Mucosa of rectum (tissue), 2 donors: Measurements from ENCODE around the gene TSPAN14.

Experiments used
- H3K27ac ChIP-seq, 2 donors: one replicate each; pipeline ENCODE4 v1.7.0; 2013; ENCODE audit warnings: inconsistent platforms in 2 of 2, low read depth in 2 of 2, low read length in 2 of 2
- H3K27me3 ChIP-seq, 2 donors: one replicate each; pipeline ENCODE4 v1.7.0; 2013; ENCODE audit warnings: low read length in 2 of 2; ENCODE audit not compliant: control insufficient read depth in 2 of 2, insufficient read depth in 2 of 2
- H3K36me3 ChIP-seq, 2 donors: one replicate each; pipeline ENCODE4 v1.7.0; 2013; ENCODE audit warnings: low read length in 2 of 2; ENCODE audit not compliant: control insufficient read depth in 2 of 2, insufficient read depth in 2 of 2
- H3K4me1 ChIP-seq, 2 donors: one replicate each; pipeline ENCODE4 v1.7.0; 2013; ENCODE audit warnings: low read length in 2 of 2, mild to moderate bottlenecking in 1 of 2; ENCODE audit not compliant: control insufficient read depth in 2 of 2, insufficient read depth in 2 of 2
- H3K4me3 ChIP-seq, 2 donors: one replicate each; pipeline ENCODE4 v1.7.0; 2013; ENCODE audit warnings: low read length in 2 of 2
- H3K9ac ChIP-seq, 2 donors: one replicate each; pipeline ENCODE4 v1.7.0; 2013; ENCODE audit warnings: low read length in 2 of 2, low read depth in 1 of 2, mild to moderate bottlenecking in 1 of 2
- H3K9me3 ChIP-seq, 2 donors: one replicate each; pipeline ENCODE4 v1.7.0; 2013; ENCODE audit warnings: low read length in 2 of 2; ENCODE audit not compliant: control insufficient read depth in 2 of 2
- donor health status: healthy.
- donor health status: Normal muscosa, but diverticular disease.

Gene TSPAN14

GRCh38 chr10:80444124-80444523 is 10.0 kb upstream of the TSPAN14 start:
- Histone ChIP-seq H3K27ac (no peak overlapping the region), H3K4me1 (peaks cover 0 to 2% of the 10 kb centered on the region in 2 donors), H3K4me3 (no peak overlapping the region), H3K9me3 (no peaks in the 10 kb centered on the region), H3K9ac (no peak overlapping the region), H3K27me3 (no peaks in the 10 kb centered on the region), H3K36me3 (no peaks in the 10 kb centered on the region)

DNA sequence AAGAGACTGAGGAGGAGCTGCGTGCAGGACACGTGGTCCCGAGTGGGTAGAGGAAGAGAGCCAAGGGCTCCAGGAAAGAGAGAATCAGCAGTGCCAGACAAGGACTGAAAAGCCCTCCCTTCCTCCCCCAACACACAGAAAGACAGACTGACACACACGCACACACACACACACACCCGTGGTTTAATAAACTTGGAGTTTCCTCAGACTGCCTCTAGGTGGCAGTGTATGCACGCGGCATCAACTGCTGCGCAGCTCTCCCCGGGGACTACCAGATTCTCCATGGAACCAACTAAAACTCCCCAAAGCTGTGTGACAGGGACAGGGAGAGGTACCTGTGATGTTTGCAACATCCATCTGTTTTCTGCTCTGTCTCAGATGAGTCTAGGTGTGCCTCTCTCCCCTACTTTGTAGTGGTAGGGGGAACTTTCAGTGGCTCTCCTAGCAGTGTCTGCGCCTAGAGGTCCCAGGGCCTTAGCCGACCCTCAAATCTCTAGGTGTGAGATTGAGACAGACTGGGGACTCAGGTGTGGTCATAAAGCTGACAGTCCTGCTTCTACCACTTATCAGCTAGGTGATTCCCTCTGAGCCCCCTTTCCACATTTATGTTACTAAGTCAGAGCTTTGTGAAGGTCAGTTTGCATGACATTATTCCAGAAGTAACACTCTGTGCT is 9.3 kb upstream of the TSPAN14 start:
- Histone ChIP-seq H3K27ac (no peak overlapping the region), H3K9ac (no peak overlapping the region), H3K9me3 (no peaks in the 10 kb centered on the region), H3K4me3 (no peak overlapping the region), H3K27me3 (no peaks in the 10 kb centered on the region), H3K36me3 (no peaks in the 10 kb centered on the region), H3K4me1 (peaks cover 0 to 5% of the 10 kb centered on the region in 2 donors)

- Histone ChIP-seq H3K36me3 (no peaks in the 10 kb centered on the region), H3K4me1 (peaks cover 0 to 6% of the 10 kb centered on the region in 2 donors), H3K27ac (no peak overlapping the region), H3K27me3 (no peaks in the 10 kb centered on the region), H3K9ac (no peak overlapping the region), H3K4me3 (no peak overlapping the region), H3K9me3 (no peaks in the 10 kb centered on the region)
These were observed 6.5 kb upstream of the TSPAN14 start for GRCh38 chr10:80447436-80448190.

DNA sequence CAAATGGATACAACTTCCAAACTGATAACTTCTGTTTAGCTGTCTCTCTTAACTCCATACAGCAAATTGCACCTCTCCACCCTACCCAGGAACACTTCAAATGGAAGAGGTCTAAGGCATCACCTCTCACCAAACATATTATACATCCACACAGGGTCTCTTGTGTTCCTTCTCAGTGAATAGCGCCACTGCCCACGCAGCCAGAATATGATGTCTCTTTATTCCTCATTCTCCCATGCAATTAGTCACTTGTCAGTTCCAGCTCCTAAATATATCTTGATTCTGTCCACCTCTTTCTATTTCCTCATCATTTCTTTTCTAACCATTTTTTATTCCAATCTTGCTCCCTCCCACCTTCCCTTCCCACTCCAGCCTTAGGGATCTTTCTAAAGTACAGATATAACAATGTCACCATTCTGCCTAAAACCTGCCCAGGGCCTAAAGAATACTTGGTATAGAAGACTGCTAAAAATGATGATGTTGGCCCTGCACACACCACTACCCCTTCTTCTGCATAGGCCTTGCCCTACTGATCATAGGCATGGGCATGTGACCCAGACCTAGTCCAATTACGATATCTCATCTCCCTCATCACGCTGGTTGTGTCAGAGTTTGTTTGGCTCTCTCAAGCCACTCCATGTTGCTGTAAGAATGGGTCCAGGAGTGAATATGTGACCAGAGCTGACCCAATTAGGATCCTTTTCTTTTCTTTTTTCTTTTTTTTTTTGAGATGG is 5.7 kb upstream of the TSPAN14 start:
- no peaks in the 10 kb centered on the region for H3K36me3 ChIP-seq
- peaks cover 2 to 6% of the 10 kb centered on the region in 2 donors for H3K4me1 ChIP-seq
- no peaks in the 10 kb centered on the region for H3K9me3 ChIP-seq
- H3K27me3 ChIP-seq = no peaks in the 10 kb centered on the region
- H3K4me3 ChIP-seq = no peak overlapping the region
- no peak overlapping the region for H3K9ac ChIP-seq
- H3K27ac ChIP-seq = no peak overlapping the region

DNA sequence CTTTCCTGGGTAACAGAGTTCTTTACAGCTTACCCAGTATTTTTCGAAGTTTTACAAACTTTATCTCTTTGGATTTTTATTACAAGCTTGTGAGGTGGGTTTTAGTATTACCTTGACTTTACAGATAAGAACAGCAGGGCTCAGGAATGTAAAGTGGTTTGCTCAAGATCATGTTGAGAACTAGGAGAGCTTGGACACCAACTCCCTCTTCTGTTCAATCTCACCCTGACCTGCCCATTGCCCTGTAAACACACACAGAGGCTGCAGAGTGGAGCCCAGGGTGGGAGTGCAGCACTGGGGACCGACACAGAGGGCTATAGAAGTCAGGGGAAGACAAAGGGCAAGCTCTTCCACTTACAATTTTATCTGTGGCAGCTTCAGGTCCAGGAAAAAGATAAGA is 4.6 kb upstream of the TSPAN14 start:
- Histone ChIP-seq H3K4me3 (no peak overlapping the region), H3K36me3 (no peaks in the 10 kb centered on the region), H3K9me3 (no peaks in the 10 kb centered on the region), H3K27ac (no peak overlapping the region), H3K27me3 (no peaks in the 10 kb centered on the region), H3K9ac (no peak overlapping the region), H3K4me1 (peaks cover 4% of the 10 kb centered on the region in 2 donors)

DNA sequence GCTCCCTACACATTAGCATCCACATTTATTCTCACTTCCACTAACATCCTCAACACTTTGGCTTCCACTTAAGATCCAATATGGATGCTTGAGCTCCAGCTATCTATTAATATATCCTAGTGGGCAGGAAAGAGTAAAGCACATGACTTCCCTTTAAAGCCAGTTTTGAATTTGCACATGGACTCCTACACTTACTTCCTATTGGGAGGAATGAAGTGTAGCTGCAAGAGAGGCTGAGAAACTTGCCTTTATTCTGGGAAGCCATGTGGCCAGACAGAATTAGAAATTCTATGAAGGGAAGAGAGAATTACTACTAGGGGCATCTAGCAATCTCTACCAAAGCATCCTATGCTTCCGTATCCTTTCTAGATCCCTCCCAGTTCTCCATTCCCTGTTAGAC is 3.0 kb upstream of the TSPAN14 start:
- Histone ChIP-seq H3K9me3 (no peaks in the 10 kb centered on the region), H3K4me3 (no peak overlapping the region), H3K9ac (no peak overlapping the region), H3K27me3 (no peaks in the 10 kb centered on the region), H3K27ac (no peak overlapping the region), H3K4me1 (peaks cover 11 to 14% of the 10 kb centered on the region in 2 donors), H3K36me3 (no peaks in the 10 kb centered on the region)

DNA sequence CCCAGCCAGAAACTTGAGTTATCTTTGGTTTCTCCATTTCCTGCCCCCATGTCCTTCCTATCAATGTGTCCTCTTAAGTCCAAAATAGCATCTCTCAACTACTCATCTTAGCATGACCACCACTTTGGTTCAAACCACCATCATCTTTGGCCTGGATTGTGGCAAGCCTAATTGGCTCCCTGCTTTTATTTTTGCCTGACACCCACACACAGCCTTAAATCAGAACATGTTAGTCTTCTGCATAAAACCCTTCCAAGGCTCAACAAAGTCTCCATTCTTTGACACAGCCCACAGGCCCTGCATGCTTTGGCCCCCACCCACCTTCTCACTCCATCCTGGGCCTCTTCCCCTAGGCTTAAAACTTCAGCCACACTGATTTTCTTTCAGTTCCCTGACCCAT is 2.0 kb upstream of the TSPAN14 start:
- no peaks in the 10 kb centered on the region for H3K36me3 ChIP-seq
- no peaks in the 10 kb centered on the region for H3K27me3 ChIP-seq
- H3K4me3 ChIP-seq = no peak overlapping the region
- H3K27ac ChIP-seq = no peak overlapping the region
- no peaks in the 10 kb centered on the region for H3K9me3 ChIP-seq
- peaks cover 16 to 19% of the 10 kb centered on the region in 2 donors for H3K4me1 ChIP-seq
- H3K9ac ChIP-seq = no peak overlapping the region

GRCh38 chr10:80452640-80453039 is 1.5 kb upstream of the TSPAN14 start:
- Histone ChIP-seq H3K27ac (no peak overlapping the region), H3K9me3 (no peaks in the 10 kb centered on the region), H3K9ac (no peak overlapping the region), H3K4me3 (no peak overlapping the region), H3K27me3 (no peaks in the 10 kb centered on the region), H3K36me3 (no peaks in the 10 kb centered on the region), H3K4me1 (peaks cover 20 to 22% of the 10 kb centered on the region in 2 donors)

GRCh38 chr10:80453056-80453841 is 861 bp upstream of the TSPAN14 start:
- H3K27ac ChIP-seq = peak overlapping the region; percentile 84 to 86
- no peaks in the 10 kb centered on the region for H3K36me3 ChIP-seq
- no peaks in the 10 kb centered on the region for H3K27me3 ChIP-seq
- peaks cover 26 to 28% of the 10 kb centered on the region in 2 donors for H3K4me1 ChIP-seq
- H3K9me3 ChIP-seq = no peaks in the 10 kb centered on the region
- H3K4me3 ChIP-seq = peak overlapping the region; percentile 59 to 64
- peak overlapping the region; percentile 61 to 79 for H3K9ac ChIP-seq
